A673 (cell line): ENCODE data around the gene PGAP3.

Experiments
- CTCF ChIP-seq: fragments of 300-800, 200-600 bp; sonication (generic); conservative IDR thresholded peaks from 2 replicates; pipeline ENCODE4 v1.5.1; 2017; ENCODE audit warnings: low read depth, mild to moderate bottlenecking, antibody characterized with exemption, low read length, moderate library complexity, mixed read lengths
- EZH2 ChIP-seq: fragments of 200-600 bp; sonication (generic); IDR thresholded peaks from 2 replicates; pipeline ENCODE4 v1.6.1; 2017; ENCODE audit warnings: borderline replicate concordance, low read depth, mild to moderate bottlenecking, mixed read lengths, antibody characterized with exemption, low read length; ENCODE audit not compliant: poor library complexity, severe bottlenecking

DNA sequence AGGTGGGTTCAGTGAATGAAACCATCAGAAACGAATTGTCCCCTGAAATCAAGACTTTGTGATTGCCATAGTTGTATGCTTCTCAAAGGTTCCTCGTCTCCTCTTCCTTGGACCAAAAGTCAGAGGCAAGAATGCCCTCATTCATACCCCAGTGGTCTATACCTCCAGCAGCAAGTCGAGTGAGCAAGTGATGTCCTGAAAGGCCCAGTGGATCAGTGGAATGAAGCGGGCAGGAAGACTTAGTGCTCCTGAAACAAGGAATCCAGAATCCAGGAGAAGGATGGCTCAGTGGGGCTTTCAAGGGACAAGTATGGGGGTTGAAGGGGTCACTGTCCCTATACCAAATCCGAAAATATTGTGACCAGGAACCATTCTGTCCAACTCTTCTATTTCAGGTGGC is 6.7 kb upstream of the PGAP3 start:
- TF ChIP-seq CTCF (no peak), EZH2 (no peak)
